GM03348 (cell line): ENCODE measurements around the gene ETF1.
A peak's percentile ranks its signal among the peaks of the same experiment; 100 is the strongest.

ENCODE experiments used
- DNase-seq: peaks from one replicate; pipeline ENCODE4 v3.0.0; 2012; ENCODE audit warnings: low spot score

Gene ETF1

GRCh38 chr5:138528744-138529469, 14.1 kb downstream of the ETF1 start:
- no peak for DNase-seq

DNA sequence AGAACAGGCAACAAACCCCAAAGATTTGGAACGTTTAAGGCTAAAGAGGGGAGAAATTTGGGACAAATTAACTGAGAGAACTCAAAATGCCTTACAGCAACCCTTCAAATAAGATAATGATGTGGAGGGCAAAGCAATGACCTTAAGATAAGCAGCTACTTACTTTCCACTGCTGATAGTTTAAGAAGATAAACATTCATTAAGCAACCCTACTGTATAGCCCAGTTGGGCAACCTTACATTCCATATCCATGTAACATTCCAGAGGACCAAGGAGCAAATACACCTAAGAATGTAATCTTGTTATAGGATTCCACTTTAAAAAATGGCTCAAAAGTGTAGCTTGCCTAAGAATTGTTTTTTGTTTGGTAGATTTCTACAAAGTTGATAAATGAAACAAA, 14.8 kb downstream of the ETF1 start:
- DNase-seq, result no peak

- DNase-seq, result peak; percentile 25
Measured at GRCh38 chr5:138527170-138527569, 15.9 kb downstream of the ETF1 start.

DNA sequence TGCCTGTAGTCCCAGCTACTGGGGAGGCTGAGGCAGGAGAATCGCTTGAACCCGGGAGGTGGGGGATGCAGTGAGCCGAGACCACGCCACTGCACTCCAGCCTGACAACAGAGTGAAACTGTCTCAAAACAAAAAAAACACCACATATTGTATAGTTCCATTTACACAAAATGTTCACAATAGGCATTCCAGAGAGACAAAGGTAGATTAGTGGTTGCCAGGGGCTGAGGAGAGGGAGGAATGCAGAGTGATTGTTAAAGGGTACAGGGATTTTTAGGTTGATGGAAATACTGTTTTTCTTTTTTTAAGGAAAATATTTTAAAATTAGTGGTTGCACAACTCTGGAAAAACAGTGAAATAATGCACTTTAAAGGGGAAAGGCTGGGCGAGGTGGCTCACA, 19.6 kb downstream of the ETF1 start:
- DNase-seq, result no peak

DNA sequence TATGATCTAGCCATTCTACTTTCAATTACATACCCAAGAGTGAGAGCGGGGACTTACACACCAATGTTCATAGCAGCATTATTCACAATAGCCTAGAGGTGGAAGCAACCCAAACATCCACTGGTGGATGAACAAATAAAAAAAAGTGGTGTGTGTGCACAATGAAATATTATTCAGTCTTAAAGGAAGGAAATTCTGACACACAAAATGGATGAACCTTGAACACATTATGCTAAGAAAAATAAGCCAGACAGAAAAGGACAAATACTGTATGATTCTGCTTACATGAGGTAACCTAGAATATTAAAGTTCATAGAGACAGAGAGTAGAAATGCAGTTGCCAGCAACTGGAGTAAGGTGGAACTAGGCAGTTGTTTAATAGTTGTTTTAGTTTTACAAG, 22.1 kb downstream of the ETF1 start:
- DNase-seq, result no peak

DNA sequence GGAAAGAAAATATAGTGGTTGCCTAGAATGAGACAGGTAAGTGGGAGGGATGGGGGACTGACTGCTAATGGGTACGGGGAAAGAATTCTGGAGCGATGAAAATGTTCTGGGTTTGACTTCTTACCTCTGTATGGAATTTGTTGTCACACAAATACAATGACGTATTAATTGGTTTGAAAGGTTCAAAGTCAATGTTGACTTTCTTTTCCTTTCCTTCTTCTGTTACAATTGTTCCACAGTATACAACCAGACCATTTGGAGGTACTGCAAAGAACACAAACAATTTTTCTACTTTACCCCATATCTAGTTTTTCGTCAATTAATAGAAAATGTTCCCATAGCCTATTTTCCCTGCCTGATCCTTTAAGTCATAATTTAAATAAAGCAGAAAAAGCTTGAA, 25.6 kb downstream of the ETF1 start:
- no peak for DNase-seq

GRCh38 chr5:138515556-138516245, 27.3 kb downstream of the ETF1 start:
- no peak for DNase-seq

- DNase-seq, result no peak
Measured at GRCh38 chr5:138514021-138514420, 29.0 kb downstream of the ETF1 start.

DNA sequence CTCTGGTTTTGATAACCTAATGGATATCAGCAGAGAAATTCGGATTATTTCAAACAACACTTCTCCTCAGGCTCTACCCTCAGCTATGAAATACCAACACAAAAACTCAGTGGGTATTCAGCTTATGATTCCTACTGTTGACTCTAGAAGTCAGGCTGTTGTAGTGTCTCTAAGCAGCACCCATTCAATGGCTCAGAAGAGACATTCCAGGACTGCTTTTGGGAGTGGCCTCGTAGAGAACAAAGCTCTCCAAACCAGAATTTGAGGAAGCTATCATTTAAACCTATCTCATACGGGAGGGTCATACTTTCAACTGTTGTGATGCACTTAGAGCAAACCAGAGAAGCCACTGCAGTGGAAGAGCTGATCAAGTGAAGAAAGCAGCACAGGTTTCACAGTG, 34.1 kb downstream of the ETF1 start:
- no peak for DNase-seq

GRCh38 chr5:138507485-138507884, 35.6 kb downstream of the ETF1 start:
- DNase-seq, result peak; percentile 71

DNA sequence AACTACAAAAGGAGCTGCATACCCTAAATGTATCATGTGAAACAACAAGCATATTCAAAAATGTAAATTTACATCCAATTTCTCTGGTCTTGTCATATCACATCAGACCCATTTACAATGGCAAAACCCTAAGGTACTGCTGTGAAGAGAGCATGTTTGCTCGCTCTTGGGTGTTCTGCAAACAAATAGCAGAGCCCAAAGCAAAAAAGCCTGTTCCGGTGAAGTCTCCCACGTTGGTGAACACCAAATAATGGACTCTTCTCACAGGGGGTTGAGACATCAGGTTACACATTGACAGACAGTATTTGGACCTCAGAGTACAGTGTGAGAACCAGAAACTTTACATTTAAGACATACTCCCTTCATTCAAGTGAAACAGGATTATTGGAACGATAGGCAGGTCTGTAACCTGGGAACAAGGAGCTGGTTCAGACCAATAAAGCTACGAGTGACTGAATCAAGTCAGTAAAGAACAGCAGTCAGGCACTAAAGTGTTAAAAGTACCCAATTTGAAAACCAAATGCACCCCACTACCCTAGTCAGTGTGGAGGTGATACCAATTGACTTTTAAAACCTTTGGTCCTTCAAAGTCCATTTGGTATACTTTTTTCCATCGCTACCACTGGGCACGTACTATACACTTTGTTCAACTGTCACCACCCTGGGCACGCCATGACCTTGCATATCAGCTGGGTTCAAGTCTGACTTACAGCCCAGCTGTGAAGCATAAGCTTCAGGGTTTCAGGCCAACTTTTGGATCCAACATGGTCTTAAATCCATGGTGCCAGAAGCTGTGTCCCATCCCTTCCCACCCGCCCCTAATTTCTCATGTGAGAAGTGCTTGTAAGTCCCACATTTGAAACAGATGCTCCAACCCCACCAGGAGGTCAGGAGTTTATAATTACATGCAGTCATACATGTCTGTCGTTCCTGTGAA, 36.4 kb downstream of the ETF1 start:
- DNase-seq, result no peak

GRCh38 chr5:138504799-138505198, 38.2 kb downstream of the ETF1 start:
- DNase-seq, result peak; percentile 26

- DNase-seq, result peak; percentile 78
Measured at GRCh38 chr5:138503487-138504270, 39.4 kb downstream of the ETF1 start.

- no peak for DNase-seq
Measured at GRCh38 chr5:138502521-138502920, 40.5 kb downstream of the ETF1 start.

GRCh38 chr5:138502121-138502520, 40.9 kb downstream of the ETF1 start:
- DNase-seq, result peak; percentile 28

DNA sequence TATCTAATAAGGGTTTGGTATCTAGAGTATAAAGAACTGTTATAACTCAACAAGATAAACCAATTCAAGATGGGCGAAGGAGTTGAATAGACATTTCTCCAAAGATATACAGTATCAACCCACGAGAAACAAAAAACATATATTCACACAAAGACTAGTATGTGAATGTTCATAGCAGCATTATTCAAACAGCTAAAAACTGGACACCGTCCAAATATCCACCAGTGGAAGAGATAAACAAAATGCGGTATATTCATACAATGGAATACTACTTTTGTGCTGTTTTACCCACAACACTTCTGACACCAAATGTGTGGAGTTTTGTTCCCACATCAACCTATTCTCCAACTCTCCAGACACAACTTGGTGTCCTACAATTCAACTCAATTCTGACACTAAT, 44.7 kb downstream of the ETF1 start:
- DNase-seq, result no peak

GRCh38 chr5:138495351-138495750, 47.7 kb downstream of the ETF1 start:
- DNase-seq, result no peak

DNA sequence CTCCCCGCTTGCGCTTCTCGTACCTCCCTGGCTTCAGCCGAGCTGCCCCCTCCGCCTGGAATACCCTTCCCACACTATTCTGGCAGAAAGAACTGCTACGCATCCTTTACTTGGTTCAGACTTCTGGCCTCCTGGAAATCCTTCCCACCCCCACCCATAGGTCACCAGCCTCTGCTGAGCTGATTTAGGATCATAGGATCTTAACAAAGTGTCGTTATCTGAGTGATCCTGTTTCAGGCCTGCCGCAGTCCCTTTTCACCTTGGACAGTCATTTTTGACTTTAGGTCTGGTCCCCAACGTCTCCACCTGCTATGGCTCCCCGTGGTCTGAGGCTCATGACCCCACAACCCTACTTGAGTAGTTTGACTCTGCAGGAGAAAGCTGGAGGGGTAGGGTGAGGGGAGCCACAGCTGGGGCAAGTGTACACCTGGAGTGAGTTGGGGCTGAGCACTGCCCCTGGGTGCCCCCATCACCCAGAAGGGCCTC, 50.4 kb downstream of the ETF1 start:
- no peak for DNase-seq

DNA sequence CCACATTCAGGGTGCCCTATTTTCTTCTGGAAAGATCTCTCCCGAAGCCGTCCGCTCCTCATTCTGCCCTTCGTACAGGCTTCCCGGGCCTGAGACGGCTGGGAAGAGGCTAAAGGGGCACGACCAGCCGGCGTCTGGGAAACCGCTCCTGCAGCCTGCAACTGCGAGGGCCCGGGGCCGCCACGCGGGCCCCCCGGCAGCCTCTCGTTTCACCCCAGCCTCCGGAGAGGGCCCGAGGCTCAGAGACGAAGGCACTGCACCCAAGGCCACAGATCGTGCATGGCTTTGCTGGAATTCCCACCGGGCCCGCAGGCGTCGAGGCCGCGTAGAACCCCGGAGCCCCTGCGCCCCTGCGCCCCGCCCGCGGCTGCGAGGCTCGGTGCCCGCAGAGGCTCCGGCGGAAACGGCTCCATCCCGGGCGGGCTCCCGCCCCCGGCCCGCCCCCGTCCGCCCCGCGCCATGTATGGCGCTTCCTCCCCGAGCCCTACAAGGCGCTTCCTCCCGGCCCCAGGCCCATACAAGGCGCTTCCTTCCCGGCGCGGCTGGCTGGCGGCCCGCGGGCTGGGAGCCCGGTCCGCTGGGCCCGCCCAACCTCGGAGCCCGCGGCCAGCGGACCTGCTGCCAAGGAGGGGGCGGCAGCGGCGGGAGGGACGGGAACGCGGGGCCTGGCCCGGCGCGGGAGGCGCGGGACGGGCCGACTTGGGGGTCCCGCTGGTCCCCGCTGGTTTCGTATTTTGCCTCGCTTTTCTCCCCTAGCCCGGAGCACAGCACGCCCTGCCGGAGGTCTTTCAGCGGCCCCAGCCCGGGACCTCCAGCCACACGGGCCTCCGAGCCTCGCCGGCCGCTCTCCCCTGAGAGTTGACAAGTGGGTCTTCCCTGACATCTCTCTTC, 51.1 kb downstream of the ETF1 start:
- DNase-seq, result peak; percentile 98

- DNase-seq, result no peak
Measured at GRCh38 chr5:138491284-138491648, 51.8 kb downstream of the ETF1 start.
